ENCODE data around the gene TRMT10C.
"Not testable (repeated sequence)": the region's sequence is repeated elsewhere in the genome, so short reads cannot be mapped to it uniquely, and the experiment has no call there.

DNA sequence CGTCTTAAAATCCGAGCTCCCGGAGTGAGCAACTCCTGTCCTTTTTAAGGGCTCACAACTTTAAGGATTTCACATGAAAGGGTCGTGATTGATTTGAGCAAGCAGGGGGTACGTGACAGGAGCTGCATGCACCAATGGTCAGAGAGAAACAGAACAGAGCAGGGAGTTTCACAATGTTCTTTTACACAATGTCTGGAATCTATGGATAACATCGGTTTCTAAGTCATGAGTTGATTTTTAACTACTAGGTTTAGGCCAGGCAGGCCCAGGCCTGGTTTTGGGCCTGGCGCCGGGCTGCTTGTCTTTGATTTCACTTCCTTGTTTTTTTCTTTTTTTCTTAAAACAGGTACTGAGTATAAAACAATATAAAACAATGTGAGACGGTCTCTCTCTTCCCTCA is 51.3 kb downstream of the TRMT10C start:
- TF ChIP-seq, protein P1, sequence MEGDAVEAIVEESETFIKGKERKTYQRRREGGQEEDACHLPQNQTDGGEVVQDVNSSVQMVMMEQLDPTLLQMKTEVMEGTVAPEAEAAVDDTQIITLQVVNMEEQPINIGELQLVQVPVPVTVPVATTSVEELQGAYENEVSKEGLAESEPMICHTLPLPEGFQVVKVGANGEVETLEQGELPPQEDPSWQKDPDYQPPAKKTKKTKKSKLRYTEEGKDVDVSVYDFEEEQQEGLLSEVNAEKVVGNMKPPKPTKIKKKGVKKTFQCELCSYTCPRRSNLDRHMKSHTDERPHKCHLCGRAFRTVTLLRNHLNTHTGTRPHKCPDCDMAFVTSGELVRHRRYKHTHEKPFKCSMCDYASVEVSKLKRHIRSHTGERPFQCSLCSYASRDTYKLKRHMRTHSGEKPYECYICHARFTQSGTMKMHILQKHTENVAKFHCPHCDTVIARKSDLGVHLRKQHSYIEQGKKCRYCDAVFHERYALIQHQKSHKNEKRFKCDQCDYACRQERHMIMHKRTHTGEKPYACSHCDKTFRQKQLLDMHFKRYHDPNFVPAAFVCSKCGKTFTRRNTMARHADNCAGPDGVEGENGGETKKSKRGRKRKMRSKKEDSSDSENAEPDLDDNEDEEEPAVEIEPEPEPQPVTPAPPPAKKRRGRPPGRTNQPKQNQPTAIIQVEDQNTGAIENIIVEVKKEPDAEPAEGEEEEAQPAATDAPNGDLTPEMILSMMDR (IDR thresholded peaks at IDR 0.05), result not testable (repeated sequence)
- not testable (repeated sequence) for TF ChIP-seq EZH2, EZH2phosphoT487 (IDR thresholded peaks at IDR 0.05)
